CD14-positive monocyte (primary cell): Measurements from ENCODE around the gene RPS27L. TPM values are rescaled to one million over a fixed set of nuclear protein-coding genes. Genes with fewer than 3 reads are reported as not detected.

Experiments used
- DNase-seq, 3 donors: peaks; one replicate each; pipeline ENCODE4 v3.0.0-alpha.2; 2011 to 2022
- H2AFZ ChIP-seq: 2 replicates; pipeline ENCODE4 v1.6.0; 2012; ENCODE audit warnings: mild to moderate bottlenecking, low read depth, low read length, inconsistent platforms; ENCODE audit not compliant: insufficient read depth, poor library complexity, severe bottlenecking
- H3K27ac ChIP-seq, 2 donors: 1 replicate in 1 of 2; 2 replicates in 1 of 2; pipeline ENCODE4 v1.5.1; 2012 to 2013; ENCODE audit warnings: low read length in 2 of 2, control low read depth in 1 of 2, inconsistent platforms in 1 of 2, low read depth in 1 of 2, mild to moderate bottlenecking in 1 of 2
- H3K27me3 ChIP-seq, 2 donors: one replicate each; pipeline versions ENCODE4 v1.6.0 to v1.6.1; 2011 to 2013; ENCODE audit warnings: low read length in 2 of 2; ENCODE audit not compliant: control insufficient read depth in 2 of 2, insufficient read depth in 2 of 2
- H3K36me3 ChIP-seq, 2 donors: replicated peaks in 1 of 2; 1 replicate in 1 of 2; 2 replicates in 1 of 2; pipeline versions ENCODE4 v1.5.1 to v1.6.1; 2012 to 2013; ENCODE audit warnings: low read length in 2 of 2, control low read depth in 1 of 2, inconsistent platforms in 1 of 2, mild to moderate bottlenecking in 1 of 2; ENCODE audit not compliant: insufficient read depth in 2 of 2, control insufficient read depth in 1 of 2
- H3K4me1 ChIP-seq, 2 donors: 1 replicate in 1 of 2; 2 replicates in 1 of 2; pipeline versions ENCODE4 v1.5.1 to v1.6.1; 2012 to 2013; ENCODE audit warnings: low read length in 2 of 2, control low read depth in 1 of 2, inconsistent platforms in 1 of 2, mild to moderate bottlenecking in 1 of 2, moderate library complexity in 1 of 2; ENCODE audit not compliant: insufficient read depth in 2 of 2, control insufficient read depth in 1 of 2
- H3K4me2 ChIP-seq: replicated peaks from 2 replicates; pipeline ENCODE3; 2012; ENCODE audit warnings: low read length, moderate library complexity, mild to moderate bottlenecking; ENCODE audit not compliant: poor library complexity, severe bottlenecking; ENCODE audit errors: extremely low read depth
- H3K4me3 ChIP-seq, 3 experiments: fragments of 200-600 bp in 1 of 3; sonication (generic) in 1 of 3; replicated peaks in 1 of 3; 1 replicate in 2 of 3; 2 replicates in 1 of 3; pipeline ENCODE4 v1.5.1; 2011 to 2013; ENCODE audit warnings: low read length in 3 of 3, mild to moderate bottlenecking in 3 of 3, control low read depth in 2 of 3, low read depth in 2 of 3, inconsistent platforms in 1 of 3, moderate library complexity in 1 of 3
- H3K79me2 ChIP-seq: 2 replicates; pipeline ENCODE4 v1.6.0; 2012; ENCODE audit warnings: mild to moderate bottlenecking, control low read depth, inconsistent platforms, low read length, moderate library complexity; ENCODE audit not compliant: insufficient read depth
- H3K9ac ChIP-seq: 2 replicates; pipeline ENCODE4 v1.6.0; 2017; ENCODE audit warnings: low read length, mild to moderate bottlenecking; ENCODE audit not compliant: insufficient read depth, poor library complexity, severe bottlenecking
- H3K9me3 ChIP-seq, 2 donors: replicated peaks in 1 of 2; 1 replicate in 1 of 2; 2 replicates in 1 of 2; pipeline versions ENCODE4 v1.5.1 to v1.6.1; 2012 to 2013; ENCODE audit warnings: low read length in 2 of 2, control low read depth in 1 of 2; ENCODE audit not compliant: control insufficient read depth in 1 of 2, insufficient read depth in 1 of 2
- H4K20me1 ChIP-seq: 2 replicates; pipeline ENCODE4 v1.6.0; 2012; ENCODE audit warnings: mild to moderate bottlenecking, low read length, control low read depth, moderate library complexity; ENCODE audit not compliant: insufficient read depth
- H3K27ac Mint-ChIP-seq, 7 donors: one replicate each; pipeline ENCODE4 v1.8.0; 2020; ENCODE audit warnings: mild to moderate bottlenecking in 7 of 7, mixed read lengths in 7 of 7, moderate library complexity in 6 of 7, inconsistent platforms in 2 of 7
- H3K27me3 Mint-ChIP-seq, 3 donors: one replicate each; pipeline ENCODE4 v1.8.0; 2021 to 2022; ENCODE audit warnings: low read depth in 3 of 3, mild to moderate bottlenecking in 3 of 3, mixed read lengths in 3 of 3, moderate library complexity in 3 of 3, inconsistent platforms in 1 of 3
- H3K36me3 Mint-ChIP-seq, 2 donors: one replicate each; pipeline ENCODE4 v1.8.0; 2020; ENCODE audit warnings: mixed read lengths in 2 of 2, inconsistent platforms in 1 of 2, mild to moderate bottlenecking in 1 of 2
- H3K4me1 Mint-ChIP-seq: one replicate; pipeline ENCODE4 v1.8.0; 2020; ENCODE audit warnings: mild to moderate bottlenecking, mixed read lengths
- H3K4me3 Mint-ChIP-seq, 2 donors: one replicate each; pipeline ENCODE4 v1.8.0; 2020; ENCODE audit warnings: mild to moderate bottlenecking in 2 of 2, mixed read lengths in 2 of 2, moderate library complexity in 1 of 2
- H3K9me3 Mint-ChIP-seq, 7 donors: one replicate each; pipeline ENCODE4 v1.8.0; 2020 to 2022; ENCODE audit warnings: mixed read lengths in 7 of 7, mild to moderate bottlenecking in 6 of 7, moderate library complexity in 6 of 7, inconsistent platforms in 2 of 7
- WGBS: methylation state at CpG from one replicate; pipeline ENCODE4 v1.1.5; 2013; ENCODE audit warnings: missing lambda C conversion rate; ENCODE audit not compliant: insufficient coverage; 5-methylcytosine and 5-hydroxymethylcytosine counted together
- intact Hi-C, 2 donors: fragments of 100-400 bp; cut with micrococcal nuclease; formaldehyde crosslinking; loops; one replicate each; pipeline versions ENCODE4 v1.15.0 to v1.15.1; 2023
- polyA plus RNA-seq, 3 donors: library from polyadenylated mRNA; depleted of rRNA in 1 of 3; unstranded in 2 of 3; stranded (reverse) in 1 of 3; fragments of 300-500 nt in 2 of 3; fragments of >200 nt in 1 of 3; fragmentation: Illumina TruSeq in 2 of 3; gene quantifications; 1 replicate in 2 of 3; 2 replicates in 1 of 3; pipeline ENCODE4 v1.2.3, GENCODE V29; 2012 to 2021
- TF ChIP-seq, protein P1 (sequence below): fragments of 200-600 bp; IDR thresholded peaks from one replicate; pipeline ENCODE4 v1.8.0; 2022; ENCODE audit warnings: antibody characterized with exemption, mild to moderate bottlenecking

The RPS27L gene
- polyA plus RNA-seq, 3 donors: 16.1 to 196 (median 178) TPM

DNA sequence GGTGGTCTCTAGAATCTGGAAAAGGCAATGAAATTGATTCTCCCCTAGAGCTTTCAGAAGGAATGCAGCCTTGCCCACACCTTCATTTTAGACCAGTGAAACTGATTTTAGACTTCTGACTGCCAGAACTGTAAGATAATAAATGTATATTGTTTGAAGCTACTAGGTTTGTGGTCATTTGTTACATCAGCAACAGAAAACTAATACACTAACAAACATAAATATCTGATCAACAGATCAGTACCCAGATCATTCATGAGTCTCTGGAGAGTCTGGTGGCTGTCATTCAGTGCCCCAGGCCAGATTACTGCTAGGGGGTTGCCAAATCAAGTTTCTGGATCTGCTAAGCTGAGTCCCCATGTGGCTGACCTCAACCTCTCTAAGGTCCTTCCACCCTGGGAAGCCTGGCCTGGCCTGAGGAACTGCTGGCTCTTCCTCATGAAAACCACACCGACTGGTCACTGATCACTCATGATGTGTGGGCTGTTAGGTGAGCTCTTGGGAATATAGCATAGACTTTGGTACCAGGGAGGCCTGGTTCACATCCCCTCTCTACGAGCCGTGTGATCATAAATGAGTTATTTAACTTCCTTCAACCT is 46.8 kb downstream of the RPS27L start:
- Mint-ChIP-seq H3K27ac (no peak overlapping the region), H3K4me3 (no peak overlapping the region), H3K4me1 (peaks cover 25% of the 10 kb centered on the region), H3K9me3 (peaks cover 1 to 10% (median 5%) of the 10 kb centered on the region in 7 donors), H3K27me3 (peaks cover 0 to 3% (median 0%) of the 10 kb centered on the region in 3 donors), H3K36me3 (peaks cover 0 to 3% of the 10 kb centered on the region in 2 donors)
- Histone ChIP-seq H4K20me1 (no peaks in the 10 kb centered on the region), H3K9ac (no peak overlapping the region), H3K27ac (no peak overlapping the region), H3K79me2 (no peaks in the 10 kb centered on the region), H3K27me3 (no peaks in the 10 kb centered on the region), H2AFZ (peak overlapping the region; percentile 48), H3K4me2 (no peak overlapping the region), H3K4me3 (no peak overlapping the region), H3K36me3 (no peaks in the 10 kb centered on the region), H3K9me3 (peaks cover 3 to 7% of the 10 kb centered on the region in 2 donors), H3K4me1 (peaks cover 0 to 4% of the 10 kb centered on the region in 2 donors)
- TF ChIP-seq, protein P1, sequence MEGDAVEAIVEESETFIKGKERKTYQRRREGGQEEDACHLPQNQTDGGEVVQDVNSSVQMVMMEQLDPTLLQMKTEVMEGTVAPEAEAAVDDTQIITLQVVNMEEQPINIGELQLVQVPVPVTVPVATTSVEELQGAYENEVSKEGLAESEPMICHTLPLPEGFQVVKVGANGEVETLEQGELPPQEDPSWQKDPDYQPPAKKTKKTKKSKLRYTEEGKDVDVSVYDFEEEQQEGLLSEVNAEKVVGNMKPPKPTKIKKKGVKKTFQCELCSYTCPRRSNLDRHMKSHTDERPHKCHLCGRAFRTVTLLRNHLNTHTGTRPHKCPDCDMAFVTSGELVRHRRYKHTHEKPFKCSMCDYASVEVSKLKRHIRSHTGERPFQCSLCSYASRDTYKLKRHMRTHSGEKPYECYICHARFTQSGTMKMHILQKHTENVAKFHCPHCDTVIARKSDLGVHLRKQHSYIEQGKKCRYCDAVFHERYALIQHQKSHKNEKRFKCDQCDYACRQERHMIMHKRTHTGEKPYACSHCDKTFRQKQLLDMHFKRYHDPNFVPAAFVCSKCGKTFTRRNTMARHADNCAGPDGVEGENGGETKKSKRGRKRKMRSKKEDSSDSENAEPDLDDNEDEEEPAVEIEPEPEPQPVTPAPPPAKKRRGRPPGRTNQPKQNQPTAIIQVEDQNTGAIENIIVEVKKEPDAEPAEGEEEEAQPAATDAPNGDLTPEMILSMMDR: no peak
- WGBS: no CpG with 5 or more reads among the region's 3 CpGs
- no peak for DNase-seq
- intact Hi-C loops: no loop called here

DNA sequence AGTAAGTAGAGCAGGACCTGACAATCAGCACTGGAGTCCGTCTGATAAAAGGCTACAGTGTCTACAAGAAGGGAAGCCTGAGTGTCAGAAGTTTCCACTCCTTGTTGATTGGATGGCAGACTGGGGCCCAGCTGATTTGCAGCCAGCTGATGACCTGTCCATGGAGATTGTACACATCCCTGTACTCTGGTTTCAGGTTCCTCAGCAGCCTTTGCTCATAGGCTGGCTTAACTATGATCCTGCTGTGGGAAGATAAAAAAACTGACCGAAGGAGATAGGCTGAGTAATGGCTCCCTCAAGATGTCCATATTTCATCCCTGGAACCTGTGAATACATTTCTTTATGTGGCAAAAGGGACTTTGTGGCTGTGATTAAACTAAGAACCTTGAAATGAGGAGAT is 47.4 kb downstream of the RPS27L start:
- Histone ChIP-seq H3K36me3 (no peaks in the 10 kb centered on the region), H4K20me1 (no peaks in the 10 kb centered on the region), H2AFZ (no peak overlapping the region), H3K4me3 (no peak overlapping the region), H3K9ac (no peak overlapping the region), H3K79me2 (no peaks in the 10 kb centered on the region), H3K27me3 (no peaks in the 10 kb centered on the region), H3K4me1 (peaks cover 4 to 8% of the 10 kb centered on the region in 2 donors), H3K9me3 (peaks cover 6 to 12% of the 10 kb centered on the region in 2 donors), H3K27ac (no peak overlapping the region), H3K4me2 (no peak overlapping the region)
- TF ChIP-seq, protein P1: no peak
- no peak overlapping the region for H3K4me3 Mint-ChIP-seq
- peaks cover 0 to 3% (median 0%) of the 10 kb centered on the region in 3 donors for H3K27me3 Mint-ChIP-seq
- H3K9me3 Mint-ChIP-seq: peaks cover 3 to 16% (median 10%) of the 10 kb centered on the region in 7 donors
- DNase-seq: no peak
- H3K36me3 Mint-ChIP-seq: peaks cover 0 to 3% of the 10 kb centered on the region in 2 donors
- WGBS: 100% methylated on average over 1 of the region's 2 CpGs
- H3K4me1 Mint-ChIP-seq: peaks cover 30% of the 10 kb centered on the region
- intact Hi-C loops: no loop called here
- no peak overlapping the region for H3K27ac Mint-ChIP-seq
